Ascending aorta (tissue), 2 donors: ENCODE results near the gene ELAVL1. TPM values are rescaled to one million over a fixed set of nuclear protein-coding genes. Genes with fewer than 3 reads are reported as not detected.
A peak's percentile ranks its signal among the peaks of the same experiment; 100 is the strongest.

Experiments used
- DNase-seq, 2 donors: peaks; one replicate each; pipeline ENCODE4 v3.0.0-alpha.2; 2019; ENCODE audit warnings: low spot score in 2 of 2
- H3K27ac ChIP-seq, 2 donors: fragments of 200-600 bp; sonication (generic); one replicate each; pipeline ENCODE4 v1.5.1; 2016 to 2017; ENCODE audit warnings: mild to moderate bottlenecking in 1 of 2
- H3K27me3 ChIP-seq: fragments of 200-600 bp; sonication (generic); one replicate; pipeline ENCODE4 v1.5.1; 2017
- H3K36me3 ChIP-seq, 2 donors: fragments of 200-600 bp; sonication (generic); one replicate each; pipeline ENCODE4 v1.5.1; 2016
- H3K4me1 ChIP-seq, 2 donors: fragments of 200-600 bp; sonication (generic); one replicate each; pipeline ENCODE4 v1.5.1; 2016 to 2017; ENCODE audit warnings: mild to moderate bottlenecking in 1 of 2
- H3K4me3 ChIP-seq, 2 donors: fragments of 200-600 bp; sonication (generic); one replicate each; pipeline ENCODE4 v1.5.1; 2016 to 2017; ENCODE audit warnings: mild to moderate bottlenecking in 1 of 2
- H3K9me3 ChIP-seq, 2 donors: fragments of 200-600 bp; sonication (generic); one replicate each; pipeline ENCODE4 v1.5.1; 2016
- intact Hi-C: fragments of 100-400 bp; cut with DNase I; formaldehyde crosslinking; loops from one replicate; pipeline ENCODE4 v1.15.1; 2023
- total RNA-seq: library from RNA; depleted of rRNA; stranded (reverse); fragments of >200 nt; gene quantifications from one replicate; pipeline ENCODE4 v1.1.0, GENCODE V29; 2016
- TF ChIP-seq, protein P1 (sequence below), 3 experiments: fragments of 200-600 bp in 2 of 3; fragments of 450-650 bp in 1 of 3; sonication (generic) in 2 of 3; IDR thresholded peaks; one replicate each; pipeline ENCODE4 v1.5.1; 2016 to 2019; ENCODE audit warnings: antibody characterized with exemption in 3 of 3, mild to moderate bottlenecking in 1 of 3, moderate library complexity in 1 of 3

ELAVL1 gene
- total RNA-seq, 1 donor from 2014 or later: 19.9 TPM

DNA sequence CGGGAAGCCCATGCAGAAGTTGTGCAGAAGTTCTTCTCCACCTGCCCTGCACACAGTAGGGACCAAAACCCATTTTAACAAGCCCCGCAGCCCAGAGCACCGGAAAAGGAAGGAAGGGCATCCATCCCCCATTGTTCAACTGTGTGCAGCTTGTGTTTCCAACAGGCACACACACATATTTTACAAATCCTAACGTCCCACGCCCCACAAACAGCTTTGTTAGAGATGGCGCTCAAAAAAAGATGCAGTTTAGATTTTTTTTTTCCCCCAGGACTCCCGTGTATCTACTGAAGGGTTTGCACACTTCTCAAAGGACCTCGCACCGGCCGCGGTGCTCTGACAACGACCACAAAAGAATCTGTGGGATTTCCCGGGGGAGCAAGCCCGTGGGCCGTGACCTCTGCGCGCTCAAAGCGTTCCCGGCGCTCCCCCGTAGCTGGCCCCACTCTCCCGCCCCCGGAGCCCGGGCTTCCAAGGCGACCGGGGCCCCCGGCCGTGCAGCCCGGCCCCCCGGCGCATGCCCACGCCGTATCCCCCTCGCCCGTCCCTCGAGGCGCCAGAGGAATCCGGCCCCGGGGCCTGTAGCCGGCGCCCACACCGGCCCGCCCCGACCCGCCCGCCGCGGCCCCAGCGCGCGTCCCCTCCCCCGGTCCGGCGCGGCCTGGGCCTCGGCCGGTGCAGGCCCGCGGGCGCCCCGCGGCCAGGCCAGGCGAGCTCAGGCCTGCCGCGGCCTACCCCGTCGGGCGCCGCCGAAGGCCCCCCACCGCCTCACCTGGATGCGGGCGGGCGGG, 523 bp downstream of the ELAVL1 start:
- no peak for DNase-seq
- Histone ChIP-seq H3K4me3 (peak overlapping the region; percentile 87 to 98), H3K36me3 (no peaks in the 10 kb centered on the region), H3K27me3 (no peaks in the 10 kb centered on the region), H3K27ac (peak overlapping the region; percentile 54 to 68), H3K4me1 (peaks cover 0 to 27% of the 10 kb centered on the region in 2 donors), H3K9me3 (no peaks in the 10 kb centered on the region)
- TF ChIP-seq, protein P1, sequence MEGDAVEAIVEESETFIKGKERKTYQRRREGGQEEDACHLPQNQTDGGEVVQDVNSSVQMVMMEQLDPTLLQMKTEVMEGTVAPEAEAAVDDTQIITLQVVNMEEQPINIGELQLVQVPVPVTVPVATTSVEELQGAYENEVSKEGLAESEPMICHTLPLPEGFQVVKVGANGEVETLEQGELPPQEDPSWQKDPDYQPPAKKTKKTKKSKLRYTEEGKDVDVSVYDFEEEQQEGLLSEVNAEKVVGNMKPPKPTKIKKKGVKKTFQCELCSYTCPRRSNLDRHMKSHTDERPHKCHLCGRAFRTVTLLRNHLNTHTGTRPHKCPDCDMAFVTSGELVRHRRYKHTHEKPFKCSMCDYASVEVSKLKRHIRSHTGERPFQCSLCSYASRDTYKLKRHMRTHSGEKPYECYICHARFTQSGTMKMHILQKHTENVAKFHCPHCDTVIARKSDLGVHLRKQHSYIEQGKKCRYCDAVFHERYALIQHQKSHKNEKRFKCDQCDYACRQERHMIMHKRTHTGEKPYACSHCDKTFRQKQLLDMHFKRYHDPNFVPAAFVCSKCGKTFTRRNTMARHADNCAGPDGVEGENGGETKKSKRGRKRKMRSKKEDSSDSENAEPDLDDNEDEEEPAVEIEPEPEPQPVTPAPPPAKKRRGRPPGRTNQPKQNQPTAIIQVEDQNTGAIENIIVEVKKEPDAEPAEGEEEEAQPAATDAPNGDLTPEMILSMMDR (IDR thresholded peaks at IDR 0.05): no peak
- intact Hi-C loops: loop anchor here (1.0 to 10.0 kb wide), 5 partner anchors 85 to 610 kb away; partner anchors contain the start of genes NDUFA7, RPS28 and SNAPC2

DNA sequence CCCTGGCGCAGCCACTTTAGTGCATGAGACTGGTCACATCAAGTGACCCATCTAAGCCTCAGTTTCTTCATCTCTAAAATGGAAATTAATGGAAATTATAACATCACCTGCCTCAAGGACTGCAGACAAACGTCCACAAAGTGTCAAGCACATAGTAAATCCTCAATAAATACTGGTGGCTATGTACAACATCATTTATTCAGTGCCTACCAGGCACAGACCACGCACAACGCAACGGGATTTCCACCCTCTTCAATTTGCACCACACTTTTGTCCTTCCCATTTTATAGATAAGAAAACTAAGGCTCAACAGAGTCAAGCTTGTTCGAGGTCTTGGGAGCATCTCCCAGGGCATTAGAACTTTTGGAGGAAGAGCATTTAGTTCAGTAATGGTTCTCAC, 1.4 kb downstream of the ELAVL1 start:
- H3K27me3 ChIP-seq: no peaks in the 10 kb centered on the region
- TF ChIP-seq, protein P1 (IDR thresholded peaks at IDR 0.05): no peak
- no peak for DNase-seq
- intact Hi-C loops: loop anchor here (10.0 kb wide), 2 partner anchors 321 to 609 kb away; partner anchors contain the start of genes NDUFA7 and RPS28
- peaks cover 0 to 27% of the 10 kb centered on the region in 2 donors for H3K4me1 ChIP-seq
- H3K4me3 ChIP-seq: peak overlapping the region; percentile 87 to 98
- H3K9me3 ChIP-seq: no peaks in the 10 kb centered on the region
- no peak overlapping the region for H3K27ac ChIP-seq
- H3K36me3 ChIP-seq: no peaks in the 10 kb centered on the region

- Histone ChIP-seq H3K9me3 (no peaks in the 10 kb centered on the region), H3K36me3 (no peaks in the 10 kb centered on the region), H3K27ac (peak overlapping the region; percentile 9 to 61), H3K27me3 (no peaks in the 10 kb centered on the region), H3K4me3 (peak overlapping the region; percentile 40 to 43), H3K4me1 (peaks cover 0 to 27% of the 10 kb centered on the region in 2 donors)
- intact Hi-C loops: loop anchor here (1.0 to 10.0 kb wide), 3 partner anchors 58 to 607 kb away; partner anchors contain the start of genes NDUFA7 and RPS28
- TF ChIP-seq, protein P1 (IDR thresholded peaks at IDR 0.05): peak; percentile 82 to 99 (median 98)
- DNase-seq: peak; percentile 29 to 86
Observed at GRCh38 chr19:8001995-8002849, 3.2 kb downstream of the ELAVL1 start.

DNA sequence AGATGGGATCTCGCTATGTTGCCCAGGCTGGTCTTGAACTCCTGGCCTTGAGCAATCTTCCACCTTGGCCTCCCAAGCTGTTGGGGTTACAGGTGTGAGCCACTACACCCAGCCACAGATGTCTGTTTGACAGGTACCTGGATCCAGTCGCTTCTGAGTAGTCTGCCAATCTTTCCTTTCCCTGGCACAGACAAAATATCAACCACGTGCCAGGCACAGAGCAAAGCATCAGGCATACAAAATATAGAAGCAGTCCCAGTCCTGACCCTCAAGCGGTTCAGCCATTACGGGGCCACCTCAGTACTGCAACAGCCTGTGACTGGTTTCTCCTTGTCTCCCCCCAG, 3.8 kb downstream of the ELAVL1 start:
- Histone ChIP-seq H3K4me3 (peak overlapping the region in 1 of 2 donors; percentile 40), H3K36me3 (no peaks in the 10 kb centered on the region), H3K27me3 (no peaks in the 10 kb centered on the region), H3K4me1 (peaks cover 0 to 27% of the 10 kb centered on the region in 2 donors), H3K9me3 (no peaks in the 10 kb centered on the region), H3K27ac (peak overlapping the region in 1 of 2 donors; percentile 61)
- intact Hi-C loops: loop anchor here (10.0 kb wide), 2 partner anchors 323 to 607 kb away; partner anchors contain the start of genes NDUFA7 and RPS28
- TF ChIP-seq, protein P1 (IDR thresholded peaks at IDR 0.05): no peak
- DNase-seq: no peak

DNA sequence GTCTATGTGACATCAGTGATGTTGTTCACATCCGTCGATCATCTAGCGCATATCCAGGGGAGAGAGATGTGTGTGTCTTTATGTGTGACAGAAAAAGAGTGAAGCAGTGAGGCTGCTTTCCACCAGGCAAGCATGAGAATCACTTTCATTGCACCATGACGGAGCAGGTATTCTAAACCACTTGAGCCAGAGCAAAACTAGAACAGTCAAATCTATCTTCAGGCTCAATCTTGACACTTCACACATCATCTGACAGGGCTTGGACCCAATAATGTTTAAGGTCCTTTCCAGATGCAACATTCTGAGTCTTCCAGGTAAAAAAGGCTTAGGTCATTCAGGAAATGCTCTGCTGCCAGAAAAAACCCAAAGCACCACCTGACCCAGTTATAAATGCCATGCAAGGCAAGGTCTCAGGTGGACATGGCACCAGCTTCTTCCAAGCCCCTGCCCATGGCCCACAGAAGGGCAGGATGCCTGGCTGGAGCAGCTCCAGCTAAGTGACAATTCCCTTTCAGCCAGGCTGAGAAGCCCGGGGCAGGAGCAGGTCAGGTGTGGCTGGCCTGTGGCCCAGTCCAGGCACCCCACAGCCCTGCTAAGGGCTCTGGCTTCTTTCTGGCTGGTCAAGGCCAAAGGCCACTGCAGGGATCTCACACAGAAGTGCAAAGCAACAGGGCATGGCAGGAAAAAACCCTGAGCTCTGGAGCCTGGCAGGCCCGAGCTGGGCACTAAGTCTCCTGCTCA, 5.0 kb downstream of the ELAVL1 start:
- H3K27ac ChIP-seq: no peak overlapping the region
- DNase-seq: no peak
- TF ChIP-seq, protein P1 (IDR thresholded peaks at IDR 0.05): no peak
- H3K27me3 ChIP-seq: no peaks in the 10 kb centered on the region
- no peak overlapping the region for H3K4me3 ChIP-seq
- no peaks in the 10 kb centered on the region for H3K9me3 ChIP-seq
- H3K36me3 ChIP-seq: no peaks in the 10 kb centered on the region
- intact Hi-C loops: loop anchor here (10.0 kb wide), 2 partner anchors 324 to 606 kb away; partner anchors contain the start of genes NDUFA7 and RPS28
- H3K4me1 ChIP-seq: peaks cover 0 to 27% of the 10 kb centered on the region in 2 donors
